ENCODE measurements around the gene WNK3. TPM values are rescaled to one million over a fixed set of nuclear protein-coding genes. Genes with fewer than 3 reads are reported as not detected.

WNK3 gene

GRCh38 chrX:54166915-54167314, 190.9 kb downstream of the WNK3 start:
- Histone ChIP-seq H3K4me2 (ENCODE audit: low read length, poor library complexity, severe bottlenecking) (no peak overlapping the region), H3K4me1 (ENCODE audit: control insufficient read depth, insufficient read depth, low read depth, low read length) (no peaks in the 10 kb centered on the region), H3K9ac (ENCODE audit: low read length) (peak overlapping the region; percentile 27), H2BK12ac (ENCODE audit: low read length in 2 of 2) (no peak overlapping the region), H3K18ac (ENCODE audit: low read depth in 1 of 2, low read length in 2 of 2) (no peak overlapping the region), H2BK5ac (ENCODE audit: low read depth, low read length, poor library complexity, severe bottlenecking) (no peak overlapping the region), H2AK5ac (ENCODE audit: low read length, severe bottlenecking) (no peak overlapping the region), H3K36me3 (ENCODE audit: control insufficient read depth in 1 of 2, insufficient read depth in 2 of 2, low read depth in 1 of 2, low read length in 2 of 2) (no peaks in the 10 kb centered on the region), H3K4ac (ENCODE audit: low read depth in 1 of 2, low read length in 2 of 2) (no peak overlapping the region), H3K23ac (ENCODE audit: low read length in 2 of 2) (no peak overlapping the region), H3K14ac (ENCODE audit: low read length in 2 of 2) (no peak overlapping the region), H2AFZ (ENCODE audit: low read depth, low read length) (no peak overlapping the region), H4K8ac (ENCODE audit: low read length) (no peak overlapping the region), H3K27me3 (ENCODE audit: control insufficient read depth in 1 of 2, insufficient read depth in 1 of 2, low read length in 2 of 2) (no peaks in the 10 kb centered on the region), H4K91ac (ENCODE audit: low read length) (no peak overlapping the region), H3K4me3 (ENCODE audit: insufficient read depth in 1 of 2, low read depth in 1 of 2, low read length in 2 of 2) (no peak overlapping the region), H2BK15ac (ENCODE audit: low read depth, poor library complexity, severe bottlenecking) (no peak overlapping the region), H3K79me1 (replicated peaks; ENCODE audit: low read length, poor library complexity, severe bottlenecking) (no peaks in the 10 kb centered on the region), H3K27ac (ENCODE audit: low read length, poor library complexity, severe bottlenecking) (no peak overlapping the region), H3K9me3 (ENCODE audit: control insufficient read depth, low read length) (no peaks in the 10 kb centered on the region), H2BK120ac (ENCODE audit: low read depth, low read length) (no peak overlapping the region)
- peak; percentile 0 for DNase-seq
- 50% methylated on average over 3 of the region's 4 CpGs for WGBS

GRCh38 chrX:54157561-54157960, 200.3 kb downstream of the WNK3 start:
- Histone ChIP-seq H4K8ac (ENCODE audit: low read length) (no peak overlapping the region), H3K27me3 (ENCODE audit: control insufficient read depth in 1 of 2, insufficient read depth in 1 of 2, low read length in 2 of 2) (no peaks in the 10 kb centered on the region), H2BK12ac (ENCODE audit: low read length in 2 of 2) (no peak overlapping the region), H2AK5ac (ENCODE audit: low read length, severe bottlenecking) (no peak overlapping the region), H3K18ac (ENCODE audit: low read depth in 1 of 2, low read length in 2 of 2) (no peak overlapping the region), H3K4me2 (ENCODE audit: low read length, poor library complexity, severe bottlenecking) (no peak overlapping the region), H3K4ac (ENCODE audit: low read depth in 1 of 2, low read length in 2 of 2) (no peak overlapping the region), H3K14ac (ENCODE audit: low read length in 2 of 2) (no peak overlapping the region), H4K91ac (ENCODE audit: low read length) (no peak overlapping the region), H3K23ac (ENCODE audit: low read length in 2 of 2) (no peak overlapping the region), H3K79me1 (replicated peaks; ENCODE audit: low read length, poor library complexity, severe bottlenecking) (no peaks in the 10 kb centered on the region), H3K9ac (ENCODE audit: low read length) (no peak overlapping the region), H2BK5ac (ENCODE audit: low read depth, low read length, poor library complexity, severe bottlenecking) (no peak overlapping the region), H3K27ac (ENCODE audit: low read length, poor library complexity, severe bottlenecking) (no peak overlapping the region), H2BK120ac (ENCODE audit: low read depth, low read length) (no peak overlapping the region), H3K36me3 (ENCODE audit: control insufficient read depth in 1 of 2, insufficient read depth in 2 of 2, low read depth in 1 of 2, low read length in 2 of 2) (peaks cover 0 to 20% of the 10 kb centered on the region in 2 experiments), H3K4me1 (ENCODE audit: control insufficient read depth, insufficient read depth, low read depth, low read length) (no peaks in the 10 kb centered on the region), H3K4me3 (ENCODE audit: insufficient read depth in 1 of 2, low read depth in 1 of 2, low read length in 2 of 2) (no peak overlapping the region), H2BK15ac (ENCODE audit: low read depth, poor library complexity, severe bottlenecking) (no peak overlapping the region), H2AFZ (ENCODE audit: low read depth, low read length) (no peak overlapping the region), H3K9me3 (ENCODE audit: control insufficient read depth, low read length) (no peaks in the 10 kb centered on the region)
- DNase-seq: no peak

Small RNA genes lying within 50 kb of the gene (small RNA-seq; reads per million reads assigned to genes)
- not detected for gene AL589872.1 (ENCODE audit: low read depth)
- gene RNU6-434P (ENCODE audit: low read depth): not detected
